HT1080 (cell line): ENCODE data around the gene POLA2. TPM values are rescaled to one million over a fixed set of nuclear protein-coding genes. Genes with fewer than 3 reads are reported as not detected.

Experiments
- DNase-seq: peaks from one replicate; pipeline ENCODE4 v3.0.0-alpha.2; 2015; ENCODE audit warnings: low read depth
- total RNA-seq: library from RNA; depleted of rRNA; stranded (reverse); fragments of >200 nt; shearing (Covaris generic); gene quantifications from 2 replicates; pipeline ENCODE4 v1.2.3, GENCODE V29; 2014

Gene POLA2
- total RNA-seq, 1 experiment from 2014 or later, result 24.2 TPM

GRCh38 chr11:65279741-65280440 lies 18.1 kb downstream of the POLA2 start:
- peak; percentile 97 for DNase-seq

GRCh38 chr11:65280646-65281045 lies 18.9 kb downstream of the POLA2 start:
- no peak for DNase-seq

DNA sequence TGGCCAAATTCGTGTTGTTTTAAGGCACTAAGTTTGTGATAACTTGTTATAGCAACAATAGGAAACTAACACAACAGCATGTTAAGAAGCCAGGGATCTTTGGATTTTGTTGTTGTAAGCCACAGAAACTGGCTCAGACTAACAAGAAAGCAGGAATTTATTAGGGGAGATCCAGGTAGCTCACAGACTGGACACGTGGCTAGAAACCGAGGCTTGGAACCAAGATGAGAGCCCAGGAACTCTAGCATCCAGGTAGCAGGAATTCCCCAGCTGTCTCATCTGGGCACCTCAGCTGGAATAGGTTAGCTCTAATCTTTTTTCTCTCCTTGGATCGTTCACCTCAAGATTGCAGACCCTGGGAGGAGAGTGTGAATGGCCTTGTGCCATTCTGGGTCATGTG lies 24.9 kb downstream of the POLA2 start:
- no peak for DNase-seq

DNA sequence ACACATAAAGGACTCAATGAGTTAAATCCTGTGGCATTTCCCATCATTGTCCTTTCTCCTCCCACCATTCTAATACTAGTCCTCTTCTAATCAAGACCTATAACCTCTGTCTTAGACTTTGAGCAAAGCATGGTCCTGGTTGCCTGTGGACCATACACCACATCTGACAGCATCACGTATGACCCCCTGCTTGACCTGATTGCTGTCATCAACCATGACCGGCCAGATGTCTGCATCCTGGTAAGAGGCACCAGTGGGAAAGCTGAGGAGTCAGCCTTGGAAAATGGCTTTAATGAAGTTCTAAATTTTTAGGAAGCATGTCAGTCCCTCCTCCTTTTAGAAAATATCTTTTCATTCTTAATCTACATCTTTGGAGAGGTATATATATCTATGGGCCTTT lies 25.8 kb downstream of the POLA2 start:
- no peak for DNase-seq

GRCh38 chr11:65288706-65289536 lies 27.2 kb downstream of the POLA2 start:
- no peak for DNase-seq

GRCh38 chr11:65290448-65291165 lies 28.8 kb downstream of the POLA2 start:
- DNase-seq, result peak; percentile 78

- peak; percentile 53 for DNase-seq
Measured at GRCh38 chr11:65291613-65292012, 29.9 kb downstream of the POLA2 start.

DNA sequence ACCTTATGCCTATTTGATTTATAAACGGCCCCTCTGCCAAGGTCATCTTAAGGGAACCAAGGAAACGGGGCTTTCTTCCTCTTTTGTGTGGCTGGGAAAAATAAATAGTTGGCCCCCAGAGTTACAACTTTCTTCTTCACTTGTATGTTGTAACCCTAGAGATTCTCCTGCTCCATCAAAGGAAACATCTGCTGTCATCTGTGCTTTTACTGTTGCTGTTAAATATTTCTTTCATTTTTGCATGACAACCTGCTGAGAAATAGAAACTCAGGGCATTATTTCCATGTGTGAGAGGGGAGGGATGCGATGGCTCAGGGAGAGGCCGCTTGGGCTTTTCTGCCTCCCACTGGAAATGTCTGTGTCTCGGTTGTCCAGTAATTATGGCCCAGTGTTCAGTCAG lies 31.1 kb downstream of the POLA2 start:
- no peak for DNase-seq

GRCh38 chr11:65293909-65294381 lies 32.2 kb downstream of the POLA2 start:
- DNase-seq, result no peak

DNA sequence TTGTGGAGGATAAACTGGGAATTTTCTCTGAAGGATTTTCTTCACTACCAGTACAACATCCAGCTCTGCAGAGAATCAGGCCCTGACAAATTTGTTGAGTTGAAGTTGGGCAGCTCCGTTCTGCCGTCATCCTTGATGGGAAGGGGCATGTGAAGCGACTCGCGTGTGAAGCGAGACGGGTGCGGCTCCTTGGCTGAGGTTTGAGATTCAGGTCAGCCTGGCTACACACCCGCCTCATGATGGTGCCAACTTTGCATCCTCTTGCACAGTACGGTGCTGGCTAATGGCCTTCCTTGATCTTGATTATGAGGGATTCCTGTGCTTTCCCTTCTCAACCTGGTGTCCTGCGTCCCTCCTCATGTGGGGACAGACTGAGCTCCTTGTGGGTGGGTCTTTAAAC lies 33.2 kb downstream of the POLA2 start:
- DNase-seq, result no peak

DNA sequence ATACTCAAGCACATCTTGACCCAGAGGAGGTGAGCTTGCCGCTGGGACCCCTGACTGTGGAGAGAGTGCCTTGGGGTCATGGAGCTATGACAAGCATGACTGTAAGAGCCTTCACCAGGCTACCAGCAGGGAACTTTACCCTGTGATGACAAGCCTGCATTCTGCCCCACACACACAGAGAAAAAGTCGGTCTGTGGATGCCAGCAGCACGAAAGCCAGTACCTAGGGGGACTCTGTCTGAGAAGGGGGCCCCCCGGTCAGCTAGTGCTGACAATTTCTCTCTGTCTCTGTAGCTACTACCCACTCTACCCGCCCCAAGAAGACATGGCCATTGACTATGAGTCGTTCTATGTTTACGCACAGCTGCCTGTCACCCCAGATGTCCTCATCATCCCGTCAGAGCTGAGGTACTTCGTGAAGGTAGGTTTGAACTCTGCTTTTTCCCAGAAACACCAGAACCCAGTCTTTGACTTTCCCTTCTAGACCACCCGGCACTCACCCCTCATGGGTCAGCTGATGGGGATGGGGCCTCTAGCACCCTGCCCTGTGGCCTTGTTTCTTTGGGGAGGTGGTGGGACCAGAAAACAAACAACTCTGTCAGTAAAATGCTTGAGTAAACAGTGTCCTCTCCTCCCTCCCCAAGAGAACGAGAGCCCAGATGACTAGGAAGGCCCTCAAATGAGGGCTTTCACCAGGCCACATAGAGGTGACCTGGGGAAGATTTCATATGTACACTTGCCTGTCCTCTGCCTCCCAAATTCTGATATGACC lies 34.0 kb downstream of the POLA2 start:
- no peak for DNase-seq

DNA sequence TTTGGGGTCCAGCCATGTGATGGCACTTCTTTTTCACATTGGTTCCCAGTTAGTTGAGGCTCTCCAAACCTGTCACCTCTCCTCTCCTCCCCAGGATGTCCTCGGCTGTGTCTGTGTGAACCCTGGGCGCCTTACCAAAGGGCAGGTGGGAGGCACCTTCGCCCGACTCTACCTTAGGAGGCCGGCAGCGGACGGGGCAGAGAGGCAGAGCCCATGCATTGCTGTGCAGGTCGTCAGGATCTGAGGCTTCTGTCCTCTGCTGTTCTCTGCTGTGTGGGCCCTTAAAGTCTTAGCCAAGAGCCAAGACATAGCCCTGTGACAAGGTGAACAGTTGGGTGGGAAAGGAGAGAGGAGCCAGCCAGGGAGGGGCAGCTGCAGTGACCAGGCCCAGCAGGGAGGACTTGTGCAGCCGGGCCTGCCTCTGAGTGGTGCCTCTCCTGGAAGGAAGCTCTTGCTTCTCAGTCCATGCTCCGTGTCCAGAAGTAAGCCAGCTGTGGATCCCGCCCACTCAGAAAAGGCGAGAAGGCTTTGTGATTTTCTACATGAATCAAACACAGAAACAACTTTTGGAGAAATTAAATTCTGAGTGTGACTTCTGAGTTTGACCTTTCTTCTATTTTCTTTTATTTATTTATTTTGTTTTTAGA lies 35.4 kb downstream of the POLA2 start:
- no peak for DNase-seq

DNA sequence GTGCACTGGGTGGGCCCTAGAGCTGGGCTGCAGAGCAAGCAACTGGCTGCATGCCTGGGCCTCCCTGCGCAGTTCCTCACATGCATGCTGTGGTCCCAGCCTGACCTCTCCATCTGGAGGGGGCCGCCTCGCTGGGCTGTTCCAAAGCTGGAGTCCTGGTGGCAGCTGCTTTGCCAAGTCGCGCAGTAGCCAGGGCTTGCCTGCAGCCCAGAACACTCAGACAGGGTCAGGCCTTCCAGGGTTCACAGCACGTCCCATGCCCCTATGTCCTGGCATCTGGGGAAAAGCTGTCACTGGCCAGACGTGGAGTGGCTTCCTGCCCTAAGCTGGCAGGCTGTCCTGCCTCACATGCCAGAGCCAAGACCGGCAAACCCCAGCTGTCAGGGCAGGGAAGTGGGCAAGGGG lies 36.4 kb downstream of the POLA2 start:
- no peak for DNase-seq

DNA sequence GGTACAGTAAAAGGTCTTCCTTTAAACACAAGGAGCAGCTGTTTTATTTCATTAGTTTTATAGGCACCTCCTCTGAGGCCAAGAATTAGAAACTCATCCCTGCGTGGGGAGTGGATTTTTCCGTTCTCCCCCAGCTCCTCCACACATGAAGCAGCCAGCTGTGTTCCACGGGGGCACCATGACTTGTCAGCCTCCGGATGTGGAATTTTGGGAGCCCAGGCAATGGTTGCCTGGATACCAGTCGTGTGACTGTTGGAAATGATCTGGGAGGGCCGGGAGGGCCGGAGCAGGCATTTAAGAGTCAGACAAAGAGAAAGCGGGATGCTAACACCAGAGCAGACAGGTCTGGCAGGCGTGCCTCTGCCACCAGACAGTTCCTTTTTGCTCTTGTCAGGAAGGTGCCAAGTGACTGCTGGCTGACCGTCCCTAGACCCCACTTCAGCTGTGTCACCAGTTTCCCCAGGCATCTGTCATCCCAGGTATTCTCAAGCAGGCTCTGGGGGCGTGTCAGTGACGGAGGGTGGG lies 37.0 kb downstream of the POLA2 start:
- DNase-seq, result no peak

- no peak for DNase-seq
Measured at GRCh38 chr11:65300621-65301275, 39.0 kb downstream of the POLA2 start.

- no peak for DNase-seq
Measured at GRCh38 chr11:65301491-65302329, 39.9 kb downstream of the POLA2 start.

GRCh38 chr11:65303555-65303954 lies 41.8 kb downstream of the POLA2 start:
- DNase-seq, result no peak

- no peak for DNase-seq
Measured at GRCh38 chr11:65304110-65304509, 42.3 kb downstream of the POLA2 start.

- no peak for DNase-seq
Measured at GRCh38 chr11:65304613-65305012, 42.9 kb downstream of the POLA2 start.
